Muscle of leg (tissue), 11 donors: Measurements from ENCODE around the gene KCNAB1. TPM values are rescaled to one million over a fixed set of nuclear protein-coding genes. Genes with fewer than 3 reads are reported as not detected.

Experiments
- DNase-seq: peaks from one replicate; pipeline ENCODE4 v3.0.0; 2013
- H3K27ac ChIP-seq: one replicate; pipeline ENCODE4 v1.5.1; 2013; ENCODE audit warnings: mild to moderate bottlenecking, low read length, control low read depth
- H3K27me3 ChIP-seq: one replicate; pipeline ENCODE4 v1.6.1; 2013; ENCODE audit warnings: low read length; ENCODE audit not compliant: control insufficient read depth, insufficient read depth
- H3K36me3 ChIP-seq: one replicate; pipeline ENCODE4 v1.6.1; 2013; ENCODE audit warnings: low read length; ENCODE audit not compliant: control insufficient read depth, insufficient read depth
- H3K4me1 ChIP-seq: one replicate; pipeline ENCODE4 v1.6.1; 2013; ENCODE audit warnings: low read length; ENCODE audit not compliant: control insufficient read depth, insufficient read depth
- H3K4me3 ChIP-seq: one replicate; pipeline ENCODE4 v1.5.1; 2013; ENCODE audit warnings: low read length, control low read depth
- H3K9me3 ChIP-seq: replicated peaks from 2 replicates; pipeline ENCODE4 v1.6.1; 2013; ENCODE audit warnings: low read depth, low read length; ENCODE audit not compliant: control insufficient read depth
- WGBS: methylation state at CpG from one replicate; pipeline ENCODE4 v1.1.5; 2013; ENCODE audit warnings: missing lambda C conversion rate; ENCODE audit not compliant: insufficient coverage; 5-methylcytosine and 5-hydroxymethylcytosine counted together
- polyA plus RNA-seq, 8 donors: library from polyadenylated mRNA; unstranded; fragments of 120-200 nt; gene quantifications; one replicate each; pipeline versions ENCODE4 v1.2.1 to v1.2.3, GENCODE V29; 2013; ENCODE audit warnings: inconsistent platforms in 1 of 8, low replicate concordance in 1 of 8; ENCODE audit not compliant: insufficient read length in 8 of 8, insufficient read depth in 1 of 8
- total RNA-seq: library from RNA; stranded (reverse); fragments of 120-200 nt; gene quantifications from one replicate; pipeline ENCODE4 v1.2.4, GENCODE V29; 2013

KCNAB1 gene
- total and polyA plus RNA-seq, 9 donors: 4.3 to 8.4 (median 5.0) TPM

DNA sequence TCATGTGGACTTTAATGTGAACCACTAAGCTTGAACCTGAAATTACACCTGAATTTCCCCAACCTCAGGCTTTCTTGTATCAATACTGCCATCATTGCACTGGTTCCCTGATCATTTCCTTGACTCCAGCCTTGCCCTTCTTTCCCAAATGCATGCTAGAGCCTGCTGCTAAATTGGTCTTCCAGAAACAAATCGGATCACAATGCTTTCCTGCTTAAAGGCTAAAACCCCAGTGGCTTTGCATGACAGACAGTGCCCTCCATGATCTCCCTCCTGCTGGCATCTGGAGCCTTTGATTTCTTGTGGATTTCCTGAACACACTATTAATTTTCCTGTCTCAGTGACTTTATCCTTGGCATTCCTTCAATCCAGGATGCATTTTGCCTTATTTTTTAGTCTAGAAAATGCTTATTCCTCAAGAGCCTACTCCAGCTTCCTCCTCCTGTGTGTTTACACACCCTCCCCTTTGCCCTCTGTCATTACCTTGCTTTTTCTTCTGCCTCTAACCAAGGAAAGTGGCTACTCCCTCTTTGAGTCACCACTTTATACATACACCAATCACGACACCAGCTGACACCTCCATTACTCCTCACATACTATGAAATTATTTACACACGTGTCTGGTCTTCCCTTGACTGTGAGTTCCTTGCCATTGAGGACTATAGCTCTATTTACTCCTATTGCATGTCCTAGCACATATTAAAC, 214.6 kb downstream of the KCNAB1 start:
- peaks cover 4% of the 10 kb centered on the region for H3K4me1 ChIP-seq
- no peak for DNase-seq
- no peak overlapping the region for H3K4me3 ChIP-seq
- 57% methylated on average over 2 of the region's 3 CpGs for WGBS
- H3K27ac ChIP-seq: no peak overlapping the region
- H3K27me3 ChIP-seq: no peaks in the 10 kb centered on the region
- H3K9me3 ChIP-seq: no peaks in the 10 kb centered on the region
- no peaks in the 10 kb centered on the region for H3K36me3 ChIP-seq

- Histone ChIP-seq H3K4me3 (no peak overlapping the region), H3K36me3 (no peaks in the 10 kb centered on the region), H3K9me3 (no peaks in the 10 kb centered on the region), H3K27me3 (no peaks in the 10 kb centered on the region), H3K27ac (no peak overlapping the region), H3K4me1 (peaks cover 2% of the 10 kb centered on the region)
- 50% methylated on average over 1 of the region's 3 CpGs for WGBS
- DNase-seq: no peak
Observed at GRCh38 chr3:156339491-156339890, 219.1 kb downstream of the KCNAB1 start.

- Histone ChIP-seq H3K27ac (no peak overlapping the region), H3K36me3 (no peaks in the 10 kb centered on the region), H3K4me3 (no peak overlapping the region), H3K9me3 (no peaks in the 10 kb centered on the region), H3K4me1 (no peaks in the 10 kb centered on the region), H3K27me3 (no peaks in the 10 kb centered on the region)
- DNase-seq: no peak
- WGBS: 100% methylated on average over 1 of the region's 2 CpGs
Observed at GRCh38 chr3:156341332-156341731, 221.0 kb downstream of the KCNAB1 start.

DNA sequence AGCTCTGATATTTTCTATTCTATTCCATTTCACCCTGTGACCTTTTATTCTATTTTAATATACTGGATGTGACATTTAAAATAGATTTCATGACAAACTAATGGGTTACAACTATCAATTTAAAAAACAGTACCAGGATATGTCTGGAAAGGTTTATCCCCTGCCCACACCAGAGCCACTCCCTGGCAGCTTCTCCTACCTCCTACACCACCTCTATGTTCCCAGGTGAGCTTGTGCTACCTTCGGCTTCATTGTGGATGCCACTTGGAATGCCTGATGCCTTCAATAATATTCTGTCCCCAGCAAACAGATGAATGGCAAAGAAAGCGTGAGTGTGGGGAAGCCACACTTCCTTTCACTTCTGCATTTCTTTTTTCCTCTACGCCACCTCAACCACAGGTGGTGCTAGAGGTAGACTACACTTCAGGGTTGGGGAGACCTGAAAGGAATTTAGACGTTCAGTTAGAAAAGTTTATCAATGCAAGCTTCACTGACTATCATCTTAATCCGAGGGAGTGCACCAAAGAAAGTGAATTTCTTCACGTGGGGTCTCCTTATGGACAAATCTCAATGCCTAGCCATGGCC, 221.5 kb downstream of the KCNAB1 start:
- Histone ChIP-seq H3K27me3 (no peaks in the 10 kb centered on the region), H3K4me3 (no peak overlapping the region), H3K9me3 (no peaks in the 10 kb centered on the region), H3K27ac (no peak overlapping the region), H3K36me3 (no peaks in the 10 kb centered on the region), H3K4me1 (no peaks in the 10 kb centered on the region)
- WGBS: 86% methylated on average over 1 of the region's 6 CpGs
- DNase-seq: no peak

DNA sequence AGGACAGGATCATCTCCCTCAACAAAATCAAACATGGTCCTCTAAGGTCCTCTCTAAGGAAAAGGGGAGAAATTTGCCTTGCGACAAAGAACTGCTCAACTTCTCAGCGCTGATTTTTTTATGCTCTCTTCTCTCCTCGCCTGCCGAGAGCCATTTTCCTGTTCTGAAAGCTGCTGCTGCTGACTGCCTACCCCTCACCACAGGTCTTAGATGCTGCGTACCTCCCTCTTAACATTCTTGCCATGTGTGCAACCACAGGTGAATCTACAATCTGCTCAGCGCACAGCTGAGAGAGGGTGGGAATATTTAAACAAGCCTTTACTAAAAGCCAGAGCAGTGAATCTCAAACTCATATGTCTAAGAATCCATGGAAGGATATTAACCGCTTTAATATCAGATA, 223.8 kb downstream of the KCNAB1 start:
- Histone ChIP-seq H3K4me3 (no peak overlapping the region), H3K4me1 (no peaks in the 10 kb centered on the region), H3K36me3 (no peaks in the 10 kb centered on the region), H3K9me3 (no peaks in the 10 kb centered on the region), H3K27me3 (no peaks in the 10 kb centered on the region), H3K27ac (no peak overlapping the region)
- no peak for DNase-seq
- WGBS: 70% methylated on average over 3 of the region's 7 CpGs

DNA sequence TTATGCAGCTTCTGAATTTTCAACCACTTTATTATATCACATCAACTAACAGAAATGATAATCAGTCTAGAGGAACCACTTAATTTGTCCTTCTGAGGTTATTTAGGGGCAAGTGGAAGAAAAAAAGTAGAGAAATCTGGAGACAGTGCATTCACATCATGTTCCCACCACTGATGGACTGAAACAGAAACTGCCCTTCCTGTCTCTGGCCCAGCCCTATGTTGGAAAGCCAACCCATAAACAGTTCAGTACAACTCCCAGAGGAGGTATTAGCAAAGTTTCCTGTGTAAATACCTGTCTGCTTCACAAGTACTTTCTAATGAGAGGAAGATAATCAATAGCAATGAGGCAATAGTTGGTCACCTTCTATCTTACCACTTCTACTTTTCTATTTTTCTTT, 228.7 kb downstream of the KCNAB1 start:
- H3K27ac ChIP-seq: no peak overlapping the region
- no peaks in the 10 kb centered on the region for H3K27me3 ChIP-seq
- H3K36me3 ChIP-seq: no peaks in the 10 kb centered on the region
- H3K9me3 ChIP-seq: no peaks in the 10 kb centered on the region
- peaks cover 2% of the 10 kb centered on the region for H3K4me1 ChIP-seq
- DNase-seq: no peak
- no peak overlapping the region for H3K4me3 ChIP-seq

GRCh38 chr3:156349978-156350377, 229.6 kb downstream of the KCNAB1 start:
- DNase-seq: no peak
- Histone ChIP-seq H3K27ac (no peak overlapping the region), H3K4me1 (peaks cover 2% of the 10 kb centered on the region), H3K9me3 (no peaks in the 10 kb centered on the region), H3K4me3 (no peak overlapping the region), H3K36me3 (no peaks in the 10 kb centered on the region), H3K27me3 (no peaks in the 10 kb centered on the region)

GRCh38 chr3:156350781-156351180, 230.4 kb downstream of the KCNAB1 start:
- H3K27me3 ChIP-seq: no peaks in the 10 kb centered on the region
- H3K36me3 ChIP-seq: no peaks in the 10 kb centered on the region
- peaks cover 2% of the 10 kb centered on the region for H3K4me1 ChIP-seq
- H3K9me3 ChIP-seq: no peaks in the 10 kb centered on the region
- no peak overlapping the region for H3K4me3 ChIP-seq
- no peak overlapping the region for H3K27ac ChIP-seq
- DNase-seq: no peak
- WGBS: 25% methylated on average over 3 of the region's 4 CpGs

- no peaks in the 10 kb centered on the region for H3K27me3 ChIP-seq
- 95% methylated on average over 6 of the region's 6 CpGs for WGBS
Observed at GRCh38 chr3:156351783-156352182, 231.4 kb downstream of the KCNAB1 start.

DNA sequence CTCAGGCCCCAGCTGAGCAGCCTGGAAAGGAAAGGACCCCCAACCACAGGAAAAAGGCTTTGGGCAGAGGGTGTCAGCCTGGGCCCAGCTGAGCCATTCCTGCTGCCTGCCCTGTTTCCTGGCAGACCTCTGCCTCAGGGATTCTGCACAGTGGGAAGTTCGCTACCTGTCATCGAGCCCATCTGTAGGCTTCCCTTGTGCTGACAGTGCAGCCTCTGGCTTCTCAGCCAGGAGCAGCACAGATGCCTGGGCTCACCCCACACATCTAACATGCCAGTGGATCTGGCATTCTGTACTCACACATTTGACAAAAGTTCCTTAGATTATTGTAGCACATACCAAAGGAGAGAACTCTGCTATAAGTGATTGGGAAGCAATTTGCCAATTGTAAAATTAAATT, 232.3 kb downstream of the KCNAB1 start:
- peaks cover 2% of the 10 kb centered on the region for H3K4me1 ChIP-seq
- H3K27me3 ChIP-seq: no peaks in the 10 kb centered on the region
- H3K36me3 ChIP-seq: no peaks in the 10 kb centered on the region
- DNase-seq: no peak
- H3K9me3 ChIP-seq: no peaks in the 10 kb centered on the region
- no peak overlapping the region for H3K27ac ChIP-seq
- H3K4me3 ChIP-seq: no peak overlapping the region
- WGBS: 90% methylated on average over 2 of the region's 2 CpGs

More at GRCh38 chr3:156351783-156352182, 231.4 kb downstream of the KCNAB1 start:
- H3K27ac ChIP-seq: no peak overlapping the region
- no peak overlapping the region for H3K4me3 ChIP-seq
- H3K9me3 ChIP-seq: no peaks in the 10 kb centered on the region
- DNase-seq: no peak
- peaks cover 2% of the 10 kb centered on the region for H3K4me1 ChIP-seq
- H3K36me3 ChIP-seq: no peaks in the 10 kb centered on the region

DNA sequence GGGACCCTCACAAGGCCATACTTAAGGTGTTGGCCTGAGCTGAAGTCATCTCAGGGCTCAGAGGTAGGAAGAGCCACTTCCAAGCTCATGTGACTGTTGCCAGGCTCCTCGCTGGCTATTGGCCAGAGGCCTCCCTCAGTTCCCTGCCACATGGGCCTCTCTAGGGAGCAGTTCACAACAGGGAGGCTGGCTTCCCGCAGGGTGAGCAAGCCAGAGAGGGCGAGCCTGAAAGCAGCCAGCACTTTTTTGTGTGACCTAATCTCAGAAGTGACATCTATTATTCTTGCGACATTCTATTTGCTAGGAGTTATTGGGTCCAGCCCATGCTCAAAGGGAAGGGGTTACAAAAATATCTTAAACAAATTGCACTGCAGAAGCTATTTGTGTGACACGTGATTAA, 233.2 kb downstream of the KCNAB1 start:
- Histone ChIP-seq H3K27me3 (no peaks in the 10 kb centered on the region), H3K36me3 (no peaks in the 10 kb centered on the region), H3K4me1 (peaks cover 2% of the 10 kb centered on the region), H3K4me3 (no peak overlapping the region), H3K9me3 (no peaks in the 10 kb centered on the region), H3K27ac (no peak overlapping the region)
- 96% methylated on average over 2 of the region's 5 CpGs for WGBS
- no peak for DNase-seq
